ENCODE measurements around the gene BPIFB3. TPM values are rescaled to one million over a fixed set of nuclear protein-coding genes. Genes with fewer than 3 reads are reported as not detected.

BPIFB3 gene
- polyA plus RNA-seq, 1 donor (not counting 4 experiments of a cell fraction or from before 2014, with no cell fraction given) = not detected

Other genes with a start within 250 kb of the BPIFB3 start
- 72.7 to 115 TPM (median 111 TPM) in 3 replicates for gene MAPRE1, start 233.9 kb upstream of the BPIFB3 start, polyA plus RNA-seq
- gene EFCAB8, start 195.0 kb upstream of the BPIFB3 start, polyA plus RNA-seq = 0.02 to 0.18 TPM (median 0.03 TPM) in 3 replicates
- not detected in 3 replicates for gene SUN5, start 49.5 kb upstream of the BPIFB3 start, polyA plus RNA-seq
- not detected in 3 replicates for gene BPIFB2, start 46.2 kb upstream of the BPIFB3 start, polyA plus RNA-seq
- gene BPIFB6, start 22.3 kb upstream of the BPIFB3 start, polyA plus RNA-seq = not detected in 3 replicates
- gene BPIFB4, start 25.7 kb downstream of the BPIFB3 start, polyA plus RNA-seq = not detected in 3 replicates
- gene BPIFA2, start 114.3 kb downstream of the BPIFB3 start, polyA plus RNA-seq = not detected in 3 replicates
- not detected in 3 replicates for gene BPIFA3, start 163.4 kb downstream of the BPIFB3 start, polyA plus RNA-seq
- not detected in 3 replicates for gene BPIFA1, start 182.1 kb downstream of the BPIFB3 start, polyA plus RNA-seq
- not detected in 3 replicates for gene BPIFB1, start 229.3 kb downstream of the BPIFB3 start, polyA plus RNA-seq